Measurements from ENCODE around the gene MEF2A.

- TF ChIP-seq CTCF (conservative IDR thresholded peaks at IDR 0.05) = no peak
- no peak for TF ChIP-seq ZFX (IDR thresholded peaks at IDR 0.05)
Measured at GRCh38 chr15:99547517-99547916, 18.3 kb upstream of the MEF2A start.

All from C4-2B (cell line).